T-helper 1 cell treated with Interleukin-12 subunit alpha and Interleukin-12 subunit beta and Interleukin-4 antibody, amounts not matched to agents 30 μg/mL and 1 μg/mL, for 36 hours (primary cell): ENCODE data around the gene COPS3.

ENCODE experiments used
- H3K27ac Mint-ChIP-seq: one replicate; pipeline ENCODE4 v1.8.0; 2021; ENCODE audit warnings: mild to moderate bottlenecking, mixed read lengths
- H3K27me3 Mint-ChIP-seq: one replicate; pipeline ENCODE4 v1.8.0; 2021; ENCODE audit warnings: low read depth, mixed read lengths
- H3K36me3 Mint-ChIP-seq: one replicate; pipeline ENCODE4 v1.8.0; 2021; ENCODE audit warnings: low read depth, mixed read lengths
- H3K4me1 Mint-ChIP-seq: one replicate; pipeline ENCODE4 v1.8.0; 2021; ENCODE audit warnings: low read depth, mixed read lengths
- H3K4me3 Mint-ChIP-seq: one replicate; pipeline ENCODE4 v1.8.0; 2021; ENCODE audit warnings: mild to moderate bottlenecking, moderate library complexity, mixed read lengths
- H3K9me3 Mint-ChIP-seq: one replicate; pipeline ENCODE4 v1.8.0; 2021; ENCODE audit warnings: mixed read lengths

COPS3 gene

DNA sequence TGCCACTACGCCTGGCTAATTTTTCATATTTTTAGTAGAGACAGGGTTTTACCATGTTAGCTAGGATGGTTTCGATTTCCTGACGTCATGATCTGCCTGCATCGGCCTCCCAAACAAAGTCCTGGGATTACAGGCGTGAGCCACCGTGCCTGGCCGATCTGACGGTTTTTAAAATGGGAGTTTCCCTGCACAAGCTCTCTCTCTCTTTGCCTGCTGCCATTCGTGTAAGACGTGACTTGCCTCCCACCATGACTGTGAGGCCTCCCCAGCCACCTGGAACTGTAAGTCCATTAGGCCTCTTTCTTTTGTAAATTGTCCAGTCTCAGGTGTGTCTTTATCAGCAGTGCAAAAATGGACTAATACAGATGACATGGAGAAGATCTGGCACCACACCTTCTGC lies 39.4 kb downstream of the COPS3 start:
- no peak overlapping the region for H3K27ac Mint-ChIP-seq
- peaks cover 9% of the 10 kb centered on the region for H3K36me3 Mint-ChIP-seq
- H3K27me3 Mint-ChIP-seq, result no peaks in the 10 kb centered on the region
- no peaks in the 10 kb centered on the region for H3K9me3 Mint-ChIP-seq
- no peak overlapping the region for H3K4me3 Mint-ChIP-seq
- peaks cover 5% of the 10 kb centered on the region for H3K4me1 Mint-ChIP-seq

DNA sequence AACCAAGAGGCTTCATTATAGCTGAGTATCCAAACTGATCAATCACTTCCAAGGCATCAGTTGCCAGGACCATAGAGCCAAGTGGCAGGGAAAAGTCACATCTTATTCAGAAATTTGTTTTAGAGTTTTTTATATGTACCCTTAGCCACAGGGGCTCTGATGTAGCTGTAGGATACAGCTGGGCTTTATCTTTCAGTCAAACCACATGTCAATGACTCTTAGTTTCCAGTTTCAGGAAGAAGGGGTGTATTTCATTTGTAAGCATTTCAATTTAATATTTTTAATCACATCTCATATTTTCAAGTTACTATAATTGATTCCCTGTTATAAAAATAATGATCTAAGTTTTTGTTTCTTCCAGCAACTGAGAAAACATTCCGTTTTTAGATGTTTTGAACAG lies 41.2 kb downstream of the COPS3 start:
- Mint-ChIP-seq H3K4me3 (no peak overlapping the region), H3K9me3 (no peaks in the 10 kb centered on the region), H3K4me1 (peaks cover 19% of the 10 kb centered on the region), H3K27me3 (no peaks in the 10 kb centered on the region), H3K36me3 (peaks cover 3% of the 10 kb centered on the region), H3K27ac (no peak overlapping the region)

DNA sequence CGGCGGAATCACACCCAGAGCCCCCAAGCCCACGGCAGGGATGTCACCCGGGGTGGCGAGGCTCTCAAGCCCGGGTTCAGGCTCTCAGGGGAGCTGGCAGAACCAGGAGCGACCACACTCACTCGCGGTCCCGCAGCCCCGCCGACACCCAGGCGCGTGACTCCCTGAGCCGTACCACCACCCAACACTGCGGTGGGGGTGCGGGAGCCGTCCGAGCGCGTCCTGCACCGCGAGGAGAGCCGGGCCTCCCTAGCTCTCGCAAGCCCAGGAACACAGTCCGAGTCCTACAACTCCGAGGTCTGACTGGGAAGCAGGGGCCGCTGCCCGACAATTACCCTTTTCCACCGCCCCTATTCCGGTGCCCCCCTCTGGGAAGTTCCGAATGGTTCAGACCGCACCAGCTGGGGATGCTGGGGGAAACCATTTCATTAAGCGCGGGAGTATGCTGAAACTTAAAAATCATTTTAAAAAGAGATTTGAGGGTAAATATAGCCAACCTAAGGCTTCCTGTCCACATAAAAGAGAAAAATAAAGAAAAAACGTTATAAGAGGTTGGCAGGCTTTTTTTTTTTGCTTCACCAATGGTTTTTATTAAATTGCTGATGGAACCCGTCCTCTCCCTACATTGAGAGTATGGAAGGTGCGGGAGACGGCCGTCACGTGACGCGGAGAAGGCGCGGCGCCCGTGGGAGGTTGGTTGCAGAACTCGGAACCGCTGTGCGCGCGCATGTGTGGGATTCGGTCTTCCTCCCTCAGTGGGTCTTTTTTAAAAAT lies 43.8 kb downstream of the COPS3 start, which contains the start of gene FLCN:
TSS of gene FLCN (minus strand) at position 143 of the 774 bp plus-strand sequence. CDS start 9,031 bp downstream, outside the sequence.
- no peaks in the 10 kb centered on the region for H3K9me3 Mint-ChIP-seq
- peak within 1 kb of the TSS; percentile 99 for H3K27ac Mint-ChIP-seq
- H3K27me3 Mint-ChIP-seq, result no peaks in the 10 kb centered on the region
- peak within 1 kb of the TSS; percentile 96 for H3K4me3 Mint-ChIP-seq
- peaks cover 21% of the 10 kb centered on the region for H3K4me1 Mint-ChIP-seq
- H3K36me3 Mint-ChIP-seq, result peaks cover 6% of the 10 kb centered on the region

DNA sequence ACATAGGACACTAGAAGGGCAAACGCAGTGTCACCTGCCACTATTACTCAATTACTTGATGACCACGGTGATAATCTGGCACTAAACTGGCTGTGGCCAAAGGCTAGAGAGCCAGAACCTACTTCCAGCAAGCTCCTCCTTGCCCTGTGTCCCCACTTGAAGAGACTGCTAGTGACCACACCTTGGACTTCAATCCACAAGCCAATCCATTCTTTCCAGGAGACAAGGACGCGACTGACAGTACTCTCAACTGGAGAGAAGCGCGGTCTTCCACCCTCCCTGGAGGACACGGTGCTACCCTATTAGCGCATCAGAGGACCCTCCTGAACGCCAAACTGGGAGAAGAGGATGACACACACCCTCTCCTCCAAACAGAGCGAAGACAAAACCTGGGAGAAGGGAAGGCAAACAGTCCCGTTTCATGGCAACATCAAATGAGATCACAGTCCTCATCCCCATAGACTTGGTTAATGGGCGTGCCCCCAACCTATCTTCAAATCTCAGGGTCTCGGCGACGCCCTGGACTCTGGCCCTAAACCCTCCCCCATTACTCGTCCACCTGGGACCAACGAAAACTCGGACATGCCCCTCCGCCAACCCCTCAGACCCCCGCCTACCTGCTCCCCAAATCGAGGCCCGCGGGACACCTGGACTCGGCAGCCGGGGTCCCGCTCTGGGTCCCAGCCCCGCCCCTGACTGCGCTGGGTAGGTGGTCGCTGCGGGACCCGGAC lies 44.6 kb downstream of the COPS3 start:
- Mint-ChIP-seq H3K9me3 (no peaks in the 10 kb centered on the region), H3K36me3 (peaks cover 8% of the 10 kb centered on the region), H3K4me3 (peak overlapping the region; percentile 96), H3K4me1 (peaks cover 21% of the 10 kb centered on the region), H3K27ac (peak overlapping the region; percentile 99), H3K27me3 (no peaks in the 10 kb centered on the region)

DNA sequence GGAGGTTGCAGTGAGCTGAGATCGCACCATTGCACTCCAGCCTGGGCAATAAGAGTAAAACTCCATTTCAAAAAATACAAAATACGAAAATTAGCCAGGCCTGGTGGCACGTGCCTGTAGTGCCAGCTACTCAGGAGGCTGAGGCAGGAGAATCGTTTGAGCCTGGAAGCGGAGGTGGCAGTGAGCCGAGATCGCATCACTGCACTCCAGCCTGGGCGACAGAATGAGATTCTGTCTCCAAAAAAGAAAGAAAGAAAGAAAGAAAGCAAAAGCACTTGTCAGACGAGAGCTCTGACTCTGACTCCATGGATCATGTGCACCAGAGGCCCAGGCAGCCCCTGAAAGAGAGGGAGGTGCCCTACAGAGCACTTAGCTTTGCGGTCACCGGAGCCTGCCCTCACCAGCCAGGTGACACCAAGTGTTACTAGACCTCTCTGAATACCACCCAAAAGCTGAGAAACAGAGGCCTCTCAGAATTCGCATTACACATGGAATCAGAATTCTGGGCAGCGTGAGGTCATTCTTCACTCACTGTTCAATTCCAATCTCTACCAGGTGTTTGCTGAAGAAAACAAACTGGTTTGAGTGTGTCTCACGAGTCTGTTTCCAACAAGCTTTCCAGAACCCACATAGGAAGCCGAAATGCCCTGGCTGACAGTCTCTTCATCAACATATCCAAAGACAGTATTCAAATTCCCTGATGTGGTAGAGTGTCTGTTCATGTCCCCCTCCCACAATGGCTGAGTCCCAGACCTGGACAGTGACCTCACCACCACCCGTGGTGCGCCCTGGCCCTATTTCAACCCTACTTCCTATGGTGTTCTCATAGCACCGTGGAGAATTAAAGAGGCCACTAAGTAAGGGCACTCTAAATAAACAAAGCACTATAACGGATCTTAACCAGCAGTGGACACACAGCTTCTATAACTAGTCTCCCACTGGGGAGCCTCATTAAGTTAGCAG lies 45.6 kb downstream of the COPS3 start:
- Mint-ChIP-seq H3K36me3 (peaks cover 10% of the 10 kb centered on the region), H3K27ac (peak overlapping the region; percentile 65), H3K27me3 (no peaks in the 10 kb centered on the region), H3K9me3 (no peaks in the 10 kb centered on the region), H3K4me1 (peaks cover 21% of the 10 kb centered on the region), H3K4me3 (peak overlapping the region; percentile 96)

DNA sequence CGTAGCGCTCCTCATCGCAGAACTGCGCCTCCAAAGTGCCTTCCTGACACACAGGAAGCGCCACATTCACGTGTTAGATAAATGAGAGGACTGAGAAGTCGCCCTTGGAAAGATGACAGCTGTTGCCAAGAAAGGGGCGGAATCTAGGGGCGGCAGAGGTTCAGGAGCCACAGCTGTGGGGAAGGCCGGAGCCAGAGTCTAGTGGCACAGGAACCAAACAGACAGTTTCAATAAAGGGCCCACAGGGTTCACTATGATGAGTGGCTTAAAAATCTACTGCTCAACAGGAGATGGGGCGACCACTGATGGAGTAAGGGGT lies 48.8 kb downstream of the COPS3 start:
- Mint-ChIP-seq H3K4me1 (peaks cover 17% of the 10 kb centered on the region), H3K4me3 (no peak overlapping the region), H3K27me3 (no peaks in the 10 kb centered on the region), H3K36me3 (peaks cover 19% of the 10 kb centered on the region), H3K9me3 (no peaks in the 10 kb centered on the region), H3K27ac (no peak overlapping the region)

DNA sequence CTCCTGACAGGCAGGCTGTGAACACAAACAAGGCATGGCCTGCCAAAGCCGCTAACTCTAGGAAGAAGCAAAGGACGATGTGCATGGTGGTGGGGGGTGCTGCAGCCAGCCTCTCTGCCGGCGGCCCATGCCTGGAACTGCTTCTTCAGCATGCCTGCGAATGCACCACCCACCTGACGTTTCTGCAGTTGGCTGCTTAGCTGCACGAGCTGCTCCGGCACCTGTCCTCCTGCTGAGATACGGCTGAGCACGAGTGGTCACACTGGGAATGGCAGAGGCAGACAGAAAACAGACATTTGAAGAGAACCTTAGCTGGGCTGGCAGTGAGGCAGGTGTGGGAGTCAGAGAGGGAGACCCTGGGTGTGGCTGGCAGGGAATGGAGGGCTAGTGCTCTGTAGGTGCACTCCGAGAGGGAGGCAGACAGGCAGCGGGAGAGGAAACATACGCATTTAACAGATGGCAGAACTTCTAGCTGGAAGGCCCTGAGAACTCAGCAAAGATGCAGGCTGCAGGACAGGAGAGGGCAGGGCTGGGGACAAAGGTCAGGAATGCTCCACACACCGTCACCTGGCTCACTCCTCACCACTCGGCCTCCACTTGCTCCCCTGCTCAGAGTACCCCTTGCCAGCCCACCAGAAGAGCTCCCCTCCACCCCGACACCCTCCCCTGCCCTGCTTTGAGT lies 49.3 kb downstream of the COPS3 start:
- no peak overlapping the region for H3K4me3 Mint-ChIP-seq
- H3K4me1 Mint-ChIP-seq, result peaks cover 16% of the 10 kb centered on the region
- H3K9me3 Mint-ChIP-seq, result no peaks in the 10 kb centered on the region
- peaks cover 18% of the 10 kb centered on the region for H3K36me3 Mint-ChIP-seq
- H3K27me3 Mint-ChIP-seq, result no peaks in the 10 kb centered on the region
- no peak overlapping the region for H3K27ac Mint-ChIP-seq

DNA sequence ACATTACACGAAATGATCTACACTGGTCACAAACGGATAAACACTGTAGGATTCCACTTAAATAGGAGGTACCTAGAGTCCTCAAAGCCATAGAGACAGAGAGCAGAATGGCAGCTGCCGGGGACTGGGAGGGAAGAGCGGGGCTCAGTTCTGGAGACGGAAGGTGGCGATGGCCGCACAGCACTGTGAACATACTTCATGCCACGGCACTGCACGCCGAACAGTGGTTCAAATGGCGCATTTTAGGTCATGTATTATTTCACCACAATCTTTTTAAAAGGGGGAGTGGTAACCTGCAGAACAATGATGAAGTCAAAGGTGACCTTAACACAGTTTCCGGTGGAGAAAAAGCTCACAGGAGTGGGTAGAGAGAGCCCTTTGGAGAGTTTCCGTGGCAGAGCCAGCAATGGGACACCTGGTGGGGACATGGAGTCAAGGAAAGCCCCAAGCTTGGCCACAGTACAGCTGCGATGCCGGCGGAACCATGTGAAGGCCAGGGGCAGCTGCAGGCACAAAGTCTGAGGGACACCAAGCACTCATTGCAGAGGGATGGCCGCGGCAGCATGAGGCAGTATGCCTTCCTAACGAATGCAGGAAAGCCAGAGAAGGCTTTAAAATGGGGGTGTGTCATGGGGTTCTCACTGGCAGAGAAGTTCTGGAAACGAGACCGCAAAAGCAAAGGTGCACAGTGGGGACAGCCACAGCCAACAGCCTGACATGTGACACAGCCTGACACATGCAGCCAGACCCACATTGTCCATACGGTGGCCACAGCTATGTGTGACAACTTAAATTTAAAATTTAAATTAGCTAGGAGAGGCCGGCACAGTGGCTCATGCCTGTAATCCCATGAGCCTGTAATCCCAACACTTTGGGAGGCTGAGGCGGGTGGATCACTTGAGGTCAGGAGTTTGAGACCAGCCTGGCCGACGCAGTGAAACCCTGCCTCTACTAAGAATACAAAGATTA lies 51.3 kb downstream of the COPS3 start:
- Mint-ChIP-seq H3K27ac (peak overlapping the region; percentile 21), H3K4me1 (peaks cover 2% of the 10 kb centered on the region), H3K9me3 (no peaks in the 10 kb centered on the region), H3K4me3 (no peak overlapping the region), H3K36me3 (peaks cover 29% of the 10 kb centered on the region), H3K27me3 (no peaks in the 10 kb centered on the region)

DNA sequence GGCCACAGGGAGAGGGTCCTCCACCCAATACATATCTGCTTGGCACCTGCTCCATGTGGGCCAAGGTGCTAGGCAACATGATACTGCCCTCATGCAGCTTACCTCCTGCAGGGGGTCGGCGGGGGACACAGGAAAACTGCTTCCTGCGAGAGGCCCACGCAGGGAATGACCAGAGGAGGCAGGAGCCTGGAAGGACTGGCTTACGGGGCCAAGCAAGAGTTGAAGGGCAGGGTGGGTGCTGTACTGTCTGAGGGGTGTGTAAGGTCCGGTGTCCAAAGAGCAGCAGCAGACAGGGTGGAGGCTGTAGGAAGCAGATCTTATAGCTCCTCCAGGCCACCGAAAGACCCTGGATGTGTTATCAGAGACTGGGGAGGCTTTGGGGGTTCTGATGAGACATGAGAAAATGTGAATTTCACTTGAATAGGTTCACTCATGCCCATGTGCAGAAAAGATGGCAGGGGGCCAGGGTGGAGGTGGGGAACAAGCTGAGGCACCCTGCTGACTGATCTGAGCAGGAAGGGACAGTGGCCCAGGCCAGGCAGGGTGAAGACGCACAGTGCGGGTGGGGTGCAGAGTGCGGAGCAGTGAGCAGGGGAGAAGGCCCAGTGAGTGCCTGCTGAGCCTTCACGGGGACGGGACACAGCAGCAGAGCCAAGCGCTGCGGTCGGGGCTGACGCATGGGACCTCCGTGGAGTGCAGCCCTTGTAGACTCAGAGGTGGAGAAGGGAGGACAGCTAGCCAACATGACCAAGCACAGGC lies 52.3 kb downstream of the COPS3 start:
- Mint-ChIP-seq H3K4me3 (no peak overlapping the region), H3K27ac (no peak overlapping the region), H3K36me3 (peaks cover 33% of the 10 kb centered on the region), H3K27me3 (no peaks in the 10 kb centered on the region), H3K9me3 (no peaks in the 10 kb centered on the region), H3K4me1 (no peaks in the 10 kb centered on the region)

DNA sequence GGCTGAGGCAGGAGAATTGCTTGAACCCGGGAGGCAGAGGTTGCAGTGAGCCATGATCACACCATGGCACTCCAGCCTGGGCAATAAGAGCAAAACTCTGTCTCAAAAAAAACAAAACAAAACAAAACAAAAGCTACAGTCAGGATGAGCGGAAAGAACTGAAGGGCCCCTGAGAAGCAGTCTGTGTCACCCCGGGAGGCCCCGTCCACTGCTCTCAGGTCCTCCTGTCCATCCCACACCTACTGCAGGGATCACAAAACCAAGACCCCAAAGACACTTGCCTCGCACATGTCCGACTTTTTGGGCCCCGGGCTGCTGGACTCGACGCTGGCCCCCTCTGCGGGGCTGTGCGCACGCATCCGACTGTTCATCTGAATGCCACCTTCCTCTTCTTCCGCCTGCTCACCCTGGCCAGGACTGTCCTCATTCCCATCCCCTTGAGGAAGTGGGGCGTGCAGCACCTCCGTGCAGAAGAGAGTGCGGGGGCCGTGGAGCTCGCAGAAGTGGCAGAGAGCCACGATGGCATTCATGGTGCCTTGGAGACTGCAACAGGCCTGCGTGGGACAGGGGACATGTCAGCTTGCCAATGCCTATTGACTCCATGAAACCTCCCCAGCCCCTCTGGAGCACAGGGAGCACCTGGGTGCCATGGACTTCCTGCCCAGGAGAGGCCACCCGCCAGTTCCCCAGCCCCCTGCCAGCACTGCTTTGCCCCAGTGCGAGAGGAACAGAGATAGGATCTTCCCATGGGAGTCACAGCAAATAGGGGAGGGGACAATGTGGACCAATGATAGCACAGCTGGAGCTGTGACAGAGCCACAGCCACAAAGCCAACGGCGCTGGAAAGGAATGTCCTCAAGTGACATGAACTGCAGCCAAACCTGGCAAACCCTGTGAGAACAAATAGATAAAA lies 53.2 kb downstream of the COPS3 start:
- H3K27ac Mint-ChIP-seq, result no peak overlapping the region
- no peaks in the 10 kb centered on the region for H3K27me3 Mint-ChIP-seq
- no peak overlapping the region for H3K4me3 Mint-ChIP-seq
- no peaks in the 10 kb centered on the region for H3K4me1 Mint-ChIP-seq
- H3K9me3 Mint-ChIP-seq, result no peaks in the 10 kb centered on the region
- H3K36me3 Mint-ChIP-seq, result peaks cover 39% of the 10 kb centered on the region

DNA sequence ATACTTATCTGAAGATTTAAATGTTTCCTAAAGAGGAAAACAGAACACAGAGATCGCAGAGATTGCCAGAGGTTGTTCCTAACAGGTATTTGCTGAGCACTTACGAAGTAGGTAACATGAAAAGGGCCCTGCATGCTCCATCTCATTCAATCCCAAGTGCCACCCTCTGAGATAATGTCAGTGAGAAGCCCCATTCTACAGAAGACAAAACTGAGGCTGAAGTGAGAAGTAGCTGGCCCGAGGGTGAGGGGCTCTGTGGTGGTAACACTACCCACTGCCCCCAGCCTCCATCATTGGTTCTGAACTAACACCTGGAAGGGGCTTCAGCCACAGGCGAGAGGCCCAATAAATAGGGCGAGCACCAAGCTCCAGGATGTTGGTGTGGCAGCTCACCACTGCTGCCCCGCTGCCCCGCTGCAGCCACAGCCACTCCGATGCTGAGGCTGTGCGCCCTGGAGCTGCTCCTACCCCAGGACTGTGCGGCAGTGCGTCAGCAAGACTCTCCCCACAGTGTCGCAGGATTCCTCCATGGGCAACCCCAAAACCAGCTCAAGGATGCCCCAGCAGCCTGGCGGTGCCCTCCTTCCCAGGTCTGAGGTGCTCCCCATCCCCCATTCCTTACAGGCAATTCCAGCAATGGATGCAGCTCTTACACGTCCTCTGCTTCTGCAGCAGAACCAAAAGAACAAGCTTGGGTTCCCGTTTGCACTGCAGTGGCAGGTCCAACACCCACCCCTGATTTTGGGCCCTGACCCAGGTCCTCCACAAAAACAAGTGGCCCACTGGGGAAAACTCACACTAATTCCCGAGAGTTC lies 54.4 kb downstream of the COPS3 start:
- no peak overlapping the region for H3K27ac Mint-ChIP-seq
- H3K9me3 Mint-ChIP-seq, result no peaks in the 10 kb centered on the region
- no peaks in the 10 kb centered on the region for H3K4me1 Mint-ChIP-seq
- no peak overlapping the region for H3K4me3 Mint-ChIP-seq
- H3K27me3 Mint-ChIP-seq, result no peaks in the 10 kb centered on the region
- peaks cover 37% of the 10 kb centered on the region for H3K36me3 Mint-ChIP-seq
